Activated T-cell treated with anti-CD3 and anti-CD28 coated beads, Interleukin-2, amount 50 U/mL, for 72 hours (primary cell): ENCODE data around the gene MGLL. TPM values are rescaled to one million over a fixed set of nuclear protein-coding genes. Genes with fewer than 3 reads are reported as not detected.

Source experiments
- ATAC-seq, 2 donors: fragments of 150-1000 bp; cut with Tn5 transposase; replicated peaks in 1 of 2; 2 replicates each; pipeline ENCODE4 v1.10.0; 2021; ENCODE audit warnings: moderate library complexity in 2 of 2, mild to moderate bottlenecking in 1 of 2
- DNase-seq, 2 donors: peaks; one replicate each; pipeline ENCODE4 v3.0.0; 2021 to 2022; ENCODE audit warnings: mixed read lengths in 1 of 2
- H3K27ac Mint-ChIP-seq: one replicate; pipeline ENCODE4 v1.8.0; 2022; ENCODE audit warnings: mild to moderate bottlenecking, moderate library complexity, mixed read lengths
- H3K27me3 Mint-ChIP-seq: one replicate; pipeline ENCODE4 v1.8.0; 2022; ENCODE audit warnings: low read depth, mixed read lengths
- H3K36me3 Mint-ChIP-seq, 2 donors: one replicate each; pipeline ENCODE4 v1.8.0; 2022; ENCODE audit warnings: mixed read lengths in 2 of 2, mild to moderate bottlenecking in 1 of 2; ENCODE audit not compliant: insufficient read depth in 2 of 2
- H3K4me1 Mint-ChIP-seq: one replicate; pipeline ENCODE4 v1.8.0; 2022; ENCODE audit warnings: low read depth, mixed read lengths
- H3K4me3 Mint-ChIP-seq, 2 donors: one replicate each; pipeline ENCODE4 v1.8.0; 2022; ENCODE audit warnings: mild to moderate bottlenecking in 2 of 2, mixed read lengths in 2 of 2, moderate library complexity in 2 of 2
- H3K9me3 Mint-ChIP-seq, 2 donors: one replicate each; pipeline ENCODE4 v1.8.0; 2022; ENCODE audit warnings: mixed read lengths in 2 of 2
- total RNA-seq, 2 donors: library from RNA; stranded (reverse); gene quantifications; one replicate each; pipeline ENCODE4 v1.2.3, GENCODE V29; 2022

The MGLL gene
- total RNA-seq, 2 donors from 2014 or later = 1.7 to 2.3 TPM

GRCh38 chr3:127849368-127849767, 27.1 kb upstream of the MGLL start:
- Mint-ChIP-seq H3K27ac (no peak overlapping the region), H3K9me3 (no peaks in the 10 kb centered on the region), H3K27me3 (peaks cover 9% of the 10 kb centered on the region), H3K4me3 (no peak overlapping the region), H3K36me3 (no peaks in the 10 kb centered on the region), H3K4me1 (no peaks in the 10 kb centered on the region)
- no peak for ATAC-seq
- DNase-seq = no peak

DNA sequence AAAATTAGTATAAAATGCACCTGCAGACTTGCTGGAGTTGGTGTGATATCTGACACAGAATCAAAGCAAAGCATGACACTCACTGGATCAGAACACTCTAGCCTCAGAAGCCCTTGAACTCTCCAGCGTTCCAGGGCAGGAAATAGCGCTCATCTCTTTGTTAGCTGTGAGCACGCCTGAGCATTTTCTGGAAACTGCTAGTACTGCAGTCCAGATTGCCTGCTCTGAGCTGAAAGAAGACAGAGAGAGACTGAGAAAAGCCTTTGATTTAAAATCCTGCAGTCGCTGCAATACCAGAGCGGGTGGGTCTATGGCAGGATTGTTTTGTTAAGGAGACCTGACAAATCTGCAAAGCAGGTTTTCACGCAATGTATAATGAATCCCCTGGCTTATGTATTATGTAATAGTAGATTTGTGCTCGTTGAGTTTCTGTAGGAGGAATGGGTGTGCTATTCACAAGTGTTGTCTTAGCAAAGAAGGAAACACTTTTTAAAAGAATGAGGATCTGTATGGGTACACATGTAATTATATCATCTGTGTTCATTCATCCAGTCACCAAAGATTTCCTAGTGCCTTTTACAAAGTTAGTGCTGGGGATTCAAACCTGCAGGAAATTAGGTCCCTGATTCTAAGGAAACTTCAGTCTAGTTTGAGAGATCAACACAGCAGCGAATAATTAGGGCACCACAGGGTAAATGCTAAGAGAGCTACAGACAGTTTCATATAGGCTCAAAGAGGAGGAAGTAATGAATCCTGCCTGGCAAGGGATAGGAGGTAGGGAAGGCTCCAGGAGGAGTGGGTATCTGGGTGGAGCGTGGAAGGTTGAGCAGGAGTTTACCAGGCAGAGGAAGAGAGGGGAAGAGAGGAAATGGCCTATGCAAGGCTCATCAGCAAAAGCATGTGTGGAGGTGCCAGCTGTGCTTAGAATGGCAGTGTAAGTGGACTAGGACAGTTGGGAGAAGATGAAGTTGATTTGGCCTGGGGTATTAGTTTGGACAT, 26.1 kb upstream of the MGLL start:
- Mint-ChIP-seq H3K4me3 (no peak overlapping the region), H3K36me3 (no peaks in the 10 kb centered on the region), H3K9me3 (no peaks in the 10 kb centered on the region), H3K27ac (no peak overlapping the region), H3K4me1 (no peaks in the 10 kb centered on the region), H3K27me3 (peaks cover 9% of the 10 kb centered on the region)
- DNase-seq (no peak), ATAC-seq (no peak)

DNA sequence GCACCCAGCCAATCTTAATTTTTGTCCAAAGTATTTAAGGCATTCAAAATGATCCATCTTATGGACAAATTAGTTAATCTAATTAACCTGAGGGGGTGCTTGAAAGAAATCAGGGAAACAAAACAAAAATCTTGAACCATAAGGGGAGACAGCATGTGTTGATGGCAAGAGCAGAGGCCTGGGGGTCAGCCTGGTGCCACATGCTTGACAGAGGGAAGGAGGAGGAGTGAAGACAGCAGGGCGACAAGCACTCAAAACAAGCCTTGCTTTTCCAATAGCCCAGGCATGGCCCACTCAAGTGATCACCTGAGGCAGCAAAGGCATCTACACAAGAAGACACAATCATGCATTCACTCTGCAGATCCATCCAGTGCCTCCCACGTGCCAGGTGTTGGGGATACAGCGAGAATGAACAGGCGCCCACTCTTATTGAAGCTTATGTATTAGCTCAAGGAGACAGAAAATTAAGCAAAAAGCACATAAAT, 25.0 kb upstream of the MGLL start:
- no peak for DNase-seq
- H3K4me1 Mint-ChIP-seq = no peaks in the 10 kb centered on the region
- H3K9me3 Mint-ChIP-seq = no peaks in the 10 kb centered on the region
- no peak for ATAC-seq
- peaks cover 9% of the 10 kb centered on the region for H3K27me3 Mint-ChIP-seq
- no peaks in the 10 kb centered on the region for H3K36me3 Mint-ChIP-seq
- no peak overlapping the region for H3K4me3 Mint-ChIP-seq
- no peak overlapping the region for H3K27ac Mint-ChIP-seq

GRCh38 chr3:127846576-127846975, 24.3 kb upstream of the MGLL start:
- no peak for ATAC-seq
- no peaks in the 10 kb centered on the region for H3K9me3 Mint-ChIP-seq

DNA sequence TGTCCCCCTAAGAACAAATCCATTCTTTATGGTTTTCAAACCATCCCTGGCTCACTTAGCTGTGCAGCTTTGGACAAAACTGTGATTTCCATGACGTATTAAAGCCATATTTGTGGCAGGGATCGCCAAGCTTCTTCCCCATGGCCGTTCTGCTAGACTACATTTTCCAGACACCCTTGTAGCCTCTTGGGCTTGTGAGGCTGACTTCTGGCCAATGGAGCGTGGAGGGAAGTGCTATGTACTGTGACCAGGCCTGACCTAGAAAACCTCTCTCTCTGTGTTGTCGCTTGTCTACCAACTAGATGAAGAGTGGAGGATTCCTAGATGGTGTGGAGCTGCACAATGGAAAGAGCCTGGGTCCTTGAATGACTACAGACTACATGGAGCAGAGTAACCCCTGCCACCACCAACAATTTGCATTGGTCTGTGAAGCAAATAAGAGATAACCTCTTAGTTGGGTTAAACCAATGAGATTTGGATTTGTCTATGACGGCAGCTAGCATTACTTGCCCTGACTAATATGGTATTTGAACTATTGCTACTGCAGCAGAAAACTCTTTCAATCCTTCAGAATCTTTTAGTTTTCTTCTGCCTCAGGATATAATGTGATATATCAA, 22.1 kb upstream of the MGLL start:
- no peak for ATAC-seq
- DNase-seq = no peak
- H3K27me3 Mint-ChIP-seq = peaks cover 10% of the 10 kb centered on the region
- H3K27ac Mint-ChIP-seq = no peak overlapping the region
- no peaks in the 10 kb centered on the region for H3K9me3 Mint-ChIP-seq
- no peaks in the 10 kb centered on the region for H3K4me1 Mint-ChIP-seq
- H3K4me3 Mint-ChIP-seq = no peak overlapping the region
- no peaks in the 10 kb centered on the region for H3K36me3 Mint-ChIP-seq

More at GRCh38 chr3:127846576-127846975, 24.3 kb upstream of the MGLL start:
- DNase-seq = no peak
- H3K4me3 Mint-ChIP-seq = no peak overlapping the region
- H3K4me1 Mint-ChIP-seq = no peaks in the 10 kb centered on the region
- H3K27ac Mint-ChIP-seq = peak overlapping the region; percentile 76
- H3K27me3 Mint-ChIP-seq = peaks cover 9% of the 10 kb centered on the region
- no peaks in the 10 kb centered on the region for H3K36me3 Mint-ChIP-seq

GRCh38 chr3:127840671-127841070, 18.4 kb upstream of the MGLL start:
- DNase-seq (no peak), ATAC-seq (no peak)
- H3K27ac Mint-ChIP-seq = no peak overlapping the region
- no peaks in the 10 kb centered on the region for H3K4me1 Mint-ChIP-seq
- H3K36me3 Mint-ChIP-seq = no peaks in the 10 kb centered on the region
- no peak overlapping the region for H3K4me3 Mint-ChIP-seq
- H3K9me3 Mint-ChIP-seq = peaks cover 0 to 2% of the 10 kb centered on the region in 2 donors
- H3K27me3 Mint-ChIP-seq = peaks cover 8% of the 10 kb centered on the region

DNA sequence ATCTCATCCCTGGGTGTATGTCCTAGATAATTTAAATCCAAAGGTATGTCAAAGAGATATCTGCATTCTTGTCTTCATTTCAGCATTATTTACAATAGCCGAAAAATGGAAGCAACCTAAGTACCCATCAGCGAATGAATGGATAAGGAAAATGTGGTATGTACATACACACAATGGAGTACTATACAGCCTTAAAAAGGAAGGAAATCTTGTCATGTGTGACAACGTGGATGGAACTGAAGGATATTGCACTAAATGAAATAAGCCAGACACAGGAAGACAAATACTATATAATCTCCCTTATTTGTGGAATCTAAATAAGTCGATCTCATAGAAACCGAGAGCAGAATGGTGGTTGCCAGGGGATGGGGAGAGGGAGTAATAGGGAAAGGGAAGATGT, 16.8 kb upstream of the MGLL start:
- Mint-ChIP-seq H3K27ac (no peak overlapping the region), H3K4me3 (no peak overlapping the region), H3K4me1 (no peaks in the 10 kb centered on the region), H3K27me3 (peaks cover 8% of the 10 kb centered on the region), H3K9me3 (peaks cover 0 to 2% of the 10 kb centered on the region in 2 donors), H3K36me3 (no peaks in the 10 kb centered on the region)
- DNase-seq = no peak
- no peak for ATAC-seq

- DNase-seq = no peak
- H3K4me1 Mint-ChIP-seq = no peaks in the 10 kb centered on the region
- peaks cover 8% of the 10 kb centered on the region for H3K27me3 Mint-ChIP-seq
- H3K4me3 Mint-ChIP-seq = no peak overlapping the region
- H3K9me3 Mint-ChIP-seq = peaks cover 3% of the 10 kb centered on the region in 2 donors
- no peak overlapping the region for H3K27ac Mint-ChIP-seq
- ATAC-seq = no peak
- peaks cover 0 to 1% of the 10 kb centered on the region in 2 donors for H3K36me3 Mint-ChIP-seq
Observed at GRCh38 chr3:127835993-127836882, 13.9 kb upstream of the MGLL start.

- no peaks in the 10 kb centered on the region for H3K4me1 Mint-ChIP-seq
- no peak overlapping the region for H3K27ac Mint-ChIP-seq
- ATAC-seq = no peak
- DNase-seq = no peak
- peaks cover 1 to 6% of the 10 kb centered on the region in 2 donors for H3K36me3 Mint-ChIP-seq
- H3K9me3 Mint-ChIP-seq = peaks cover 6 to 13% of the 10 kb centered on the region in 2 donors
- peaks cover 19% of the 10 kb centered on the region for H3K27me3 Mint-ChIP-seq
- no peak overlapping the region for H3K4me3 Mint-ChIP-seq
Observed at GRCh38 chr3:127834771-127835170, 12.5 kb upstream of the MGLL start.

GRCh38 chr3:127833281-127834032, 11.1 kb upstream of the MGLL start:
- ATAC-seq = no peak
- peaks cover 10% of the 10 kb centered on the region for H3K27me3 Mint-ChIP-seq
- H3K27ac Mint-ChIP-seq = no peak overlapping the region
- H3K4me3 Mint-ChIP-seq = no peak overlapping the region
- H3K4me1 Mint-ChIP-seq = no peaks in the 10 kb centered on the region
- peaks cover 7 to 17% of the 10 kb centered on the region in 2 donors for H3K9me3 Mint-ChIP-seq
- no peak for DNase-seq
- H3K36me3 Mint-ChIP-seq = peaks cover 7 to 8% of the 10 kb centered on the region in 2 donors

DNA sequence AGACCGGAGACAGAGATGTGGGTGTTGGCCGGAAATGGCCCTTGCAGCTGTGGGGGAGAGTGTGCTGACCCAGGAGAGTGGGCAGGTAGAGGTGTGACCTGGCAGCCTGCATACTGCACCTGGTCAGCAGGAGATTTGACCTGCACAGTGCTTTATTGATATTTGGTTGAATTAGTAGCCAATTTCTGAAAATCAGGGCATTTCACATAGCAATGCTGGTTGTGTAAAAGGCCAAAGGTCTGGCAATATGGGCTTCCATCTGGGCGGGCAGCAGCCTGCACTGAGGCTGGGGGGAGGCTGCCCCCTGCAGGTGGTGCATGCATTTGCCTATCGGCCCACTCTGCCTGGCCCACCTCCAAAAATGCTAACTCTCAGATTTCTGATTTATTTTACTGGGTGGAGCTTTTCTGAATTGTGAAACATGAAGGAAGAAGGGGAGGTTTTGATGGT, 9.4 kb upstream of the MGLL start:
- H3K27ac Mint-ChIP-seq = no peak overlapping the region
- peaks cover 10 to 12% of the 10 kb centered on the region in 2 donors for H3K36me3 Mint-ChIP-seq
- ATAC-seq = peak; percentile 35 to 44
- H3K4me3 Mint-ChIP-seq = no peak overlapping the region
- DNase-seq = peak; percentile 38 to 52
- H3K4me1 Mint-ChIP-seq = no peaks in the 10 kb centered on the region
- H3K9me3 Mint-ChIP-seq = peaks cover 7 to 19% of the 10 kb centered on the region in 2 donors
- H3K27me3 Mint-ChIP-seq = peaks cover 10% of the 10 kb centered on the region

GRCh38 chr3:127829537-127829936, 7.2 kb upstream of the MGLL start:
- peaks cover 28% of the 10 kb centered on the region for H3K27me3 Mint-ChIP-seq
- no peak overlapping the region for H3K4me3 Mint-ChIP-seq
- DNase-seq = no peak
- peaks cover 9 to 21% of the 10 kb centered on the region in 2 donors for H3K9me3 Mint-ChIP-seq
- H3K27ac Mint-ChIP-seq = peak overlapping the region; percentile 12
- H3K4me1 Mint-ChIP-seq = no peaks in the 10 kb centered on the region
- peaks cover 12 to 13% of the 10 kb centered on the region in 2 donors for H3K36me3 Mint-ChIP-seq
- ATAC-seq = no peak
